HG03139 (cell line): ENCODE data around the gene PLA2G4A.

Experiments used
- ATAC-seq: cut with Tn5 transposase; IDR thresholded peaks from one replicate; pipeline ENCODE4 v1.9.1; 2021; ENCODE audit not compliant: unreplicated experiment

The PLA2G4A gene

DNA sequence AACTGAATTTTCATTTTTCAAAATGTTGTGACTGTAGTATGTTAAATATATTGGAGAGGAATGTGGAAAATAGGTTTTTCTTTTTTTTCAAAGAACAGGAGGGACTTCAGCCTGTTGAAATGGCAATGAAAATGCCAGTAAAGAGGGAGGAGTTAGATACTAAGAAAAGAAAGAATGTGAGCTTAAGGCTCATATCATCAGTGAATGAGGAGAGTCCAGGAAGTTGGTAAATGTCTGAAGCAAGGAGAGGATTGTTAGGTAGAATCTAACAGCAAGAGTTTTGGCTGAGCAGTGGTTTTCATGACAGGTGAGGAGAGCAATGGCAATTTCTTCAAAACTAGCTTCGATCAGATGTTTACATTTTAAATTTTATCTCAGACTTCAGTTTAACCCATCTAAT is 43.0 kb downstream of the PLA2G4A start:
- ATAC-seq = no peak

DNA sequence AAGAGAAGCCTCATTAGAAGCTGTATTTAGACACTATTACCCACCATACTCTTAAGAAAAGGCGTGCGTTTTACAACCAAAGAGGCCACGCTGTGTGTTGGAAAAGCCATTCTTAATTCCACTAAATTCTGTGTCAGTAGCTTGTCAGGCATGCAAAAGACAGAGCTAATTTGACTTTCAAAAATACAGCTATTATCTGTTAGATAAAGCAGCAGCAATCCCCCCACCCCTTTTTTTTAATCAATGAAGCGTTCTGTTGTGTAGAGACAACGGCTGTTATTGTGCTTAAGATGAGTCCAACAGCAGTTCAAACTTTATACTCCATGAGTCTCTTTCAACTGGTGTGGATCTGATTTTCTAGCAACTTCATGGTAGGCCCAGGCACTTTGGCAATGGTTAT is 43.5 kb downstream of the PLA2G4A start:
- no peak for ATAC-seq

DNA sequence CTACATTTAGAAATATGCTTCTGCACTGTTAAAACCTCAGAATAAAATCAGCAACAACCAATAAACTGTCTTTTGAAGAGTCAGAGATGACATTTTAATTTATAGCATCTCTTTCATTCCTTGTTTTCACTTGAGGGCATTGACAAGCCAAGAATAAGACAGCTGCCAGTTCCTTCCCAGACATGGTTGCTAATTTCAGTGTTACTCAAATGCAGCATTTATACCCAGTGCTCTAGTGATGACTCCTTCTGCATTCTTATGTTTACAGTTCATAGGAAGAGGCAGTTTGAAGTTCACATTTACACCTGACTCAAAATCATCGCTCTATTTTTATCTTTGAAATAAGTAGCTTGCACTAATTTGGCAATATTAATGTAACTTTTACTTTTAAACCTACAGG is 44.9 kb downstream of the PLA2G4A start:
- no peak for ATAC-seq

GRCh38 chr1:186875896-186876835 is 47.4 kb downstream of the PLA2G4A start:
- no peak for ATAC-seq

DNA sequence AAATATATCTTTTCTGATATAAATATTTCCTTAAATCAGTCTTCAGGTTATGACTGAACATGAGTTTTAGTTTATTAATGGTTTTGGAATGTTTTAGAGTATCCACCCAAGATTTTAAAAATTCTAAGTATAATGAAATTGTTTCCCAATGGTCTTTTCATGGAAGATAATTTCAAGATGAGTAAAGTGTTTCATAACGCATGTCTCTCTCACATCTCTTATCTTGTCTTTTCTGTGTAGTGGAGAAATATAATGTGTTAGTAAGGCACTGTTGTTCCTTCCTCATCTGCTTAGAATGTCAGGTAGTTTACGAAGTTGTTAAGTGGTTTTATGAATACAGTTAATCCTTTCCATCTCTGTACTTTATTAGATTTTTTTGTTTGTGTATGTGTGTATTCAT is 49.6 kb downstream of the PLA2G4A start:
- ATAC-seq = no peak

DNA sequence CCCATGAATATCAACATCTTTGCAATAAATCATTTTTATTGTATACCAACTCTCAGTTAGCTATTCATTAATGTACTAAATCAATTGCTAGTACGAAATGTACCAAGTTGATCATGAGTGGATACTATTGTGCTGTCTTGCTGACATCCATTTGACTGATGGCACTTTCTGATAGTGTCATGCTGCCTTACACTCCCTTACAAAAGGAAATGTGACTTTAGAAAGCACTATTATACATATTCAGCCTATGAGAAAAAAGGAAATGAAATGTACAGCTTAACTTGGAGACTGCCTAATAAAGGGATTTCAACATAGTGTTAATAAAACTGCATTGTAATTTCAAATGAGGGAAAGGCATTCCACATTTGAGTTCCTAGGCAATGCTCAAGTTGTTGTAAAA is 52.2 kb downstream of the PLA2G4A start:
- ATAC-seq = no peak

DNA sequence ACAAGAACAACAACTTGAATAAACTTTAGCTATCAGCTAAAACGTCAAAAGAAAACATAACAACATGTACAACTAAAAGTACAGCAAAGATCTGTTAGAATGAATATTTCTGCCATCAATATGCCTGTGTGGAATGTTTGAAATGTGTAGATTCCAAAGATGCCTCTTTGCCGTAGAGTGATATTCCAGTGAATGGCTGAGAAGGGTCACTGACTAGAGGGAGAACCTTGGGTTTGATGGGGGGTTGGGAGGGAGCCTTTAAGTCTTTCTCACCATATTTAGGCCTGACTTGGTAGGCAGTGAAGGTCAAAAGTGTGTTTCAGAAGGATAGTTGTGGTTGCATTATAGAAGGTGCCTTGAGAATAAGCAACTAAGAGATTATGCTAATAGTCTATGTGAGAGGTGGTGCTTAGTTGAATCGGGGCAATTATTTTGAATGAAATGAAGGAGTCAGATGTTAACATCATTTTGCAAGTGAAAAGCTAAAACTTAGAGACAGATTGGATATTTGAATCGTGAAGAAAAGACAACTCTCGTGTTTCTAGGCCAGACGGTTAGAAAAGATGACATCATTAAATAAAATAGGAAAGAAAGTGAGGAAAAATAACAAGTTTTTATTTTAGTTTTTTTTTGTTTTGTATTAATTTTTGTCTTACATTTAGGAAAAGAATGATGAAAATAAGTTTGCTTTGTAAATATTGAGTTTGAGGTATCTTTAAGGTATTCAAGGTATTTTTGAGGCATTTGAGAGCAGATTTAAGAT is 53.8 kb downstream of the PLA2G4A start:
- no peak for ATAC-seq

DNA sequence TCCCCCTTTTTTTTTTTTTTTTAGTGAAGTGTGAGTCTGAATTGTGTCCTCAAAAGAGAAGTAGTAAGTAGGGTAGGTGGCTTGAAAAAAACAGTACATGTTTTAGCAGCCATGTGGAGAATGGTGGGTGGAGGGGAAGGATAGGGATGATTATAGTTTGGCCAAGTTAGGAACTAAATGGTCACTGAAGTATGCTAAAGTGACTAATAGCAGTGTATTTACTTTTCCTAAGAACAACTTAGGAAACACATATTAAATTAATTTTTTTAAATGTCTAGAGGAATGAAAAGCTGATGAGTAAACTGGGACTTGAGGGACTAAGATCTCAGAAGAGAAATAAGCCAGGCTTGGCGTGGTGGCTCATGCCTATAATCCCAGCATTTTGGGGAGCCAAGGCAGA is 55.5 kb downstream of the PLA2G4A start:
- no peak for ATAC-seq

DNA sequence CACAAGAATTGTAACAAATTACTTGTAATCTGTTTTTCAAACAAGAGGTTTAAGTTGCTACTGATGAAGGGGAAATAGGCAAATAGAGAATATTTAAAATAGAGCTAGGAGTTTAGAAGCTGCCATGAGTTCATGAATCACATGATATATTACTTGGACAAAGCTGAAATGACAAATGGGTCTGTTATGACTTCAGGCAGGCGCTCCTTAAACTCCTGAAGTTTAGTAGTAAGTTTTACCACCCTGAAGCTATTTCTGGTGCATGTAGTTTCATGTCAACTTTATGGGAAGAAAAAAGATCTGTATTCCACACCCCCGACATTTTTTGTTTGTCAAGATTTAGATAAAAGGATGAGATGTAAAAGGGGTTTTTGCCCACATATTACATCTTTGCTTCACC is 58.5 kb downstream of the PLA2G4A start:
- no peak for ATAC-seq

DNA sequence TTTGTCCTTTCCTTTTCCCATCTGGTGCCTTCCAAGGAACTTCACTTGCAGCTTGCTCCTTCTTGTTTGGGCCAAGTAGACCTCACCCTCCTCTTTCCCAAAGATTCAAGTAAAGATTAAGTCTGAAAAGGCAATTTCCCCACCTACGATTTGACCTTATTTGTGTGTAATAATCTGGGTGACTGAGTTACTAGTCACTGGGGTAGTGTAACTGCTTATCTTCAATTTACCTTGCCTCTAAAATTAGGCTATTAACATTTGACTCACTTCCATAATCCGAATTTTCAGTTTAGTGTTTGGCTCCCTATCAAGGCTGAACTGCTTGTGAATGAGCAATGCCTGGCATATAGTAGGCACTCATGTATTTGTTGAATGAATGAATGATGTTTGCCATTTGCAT is 59.6 kb downstream of the PLA2G4A start:
- ATAC-seq = no peak

DNA sequence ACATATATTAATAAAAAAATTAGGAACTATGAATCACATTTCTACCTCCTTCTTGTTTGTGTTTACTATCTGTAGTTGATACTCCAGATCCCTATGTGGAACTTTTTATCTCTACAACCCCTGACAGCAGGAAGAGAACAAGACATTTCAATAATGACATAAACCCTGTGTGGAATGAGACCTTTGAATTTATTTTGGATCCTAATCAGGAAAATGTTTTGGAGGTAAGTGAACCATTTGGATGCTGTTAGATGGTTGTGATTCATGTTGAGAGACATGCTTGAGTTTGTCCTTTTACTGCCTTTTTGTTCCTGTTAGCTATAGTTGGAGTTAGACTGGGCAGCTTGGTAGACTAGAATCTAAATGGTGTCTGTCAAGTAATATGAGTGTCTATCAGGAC is 64.2 kb downstream of the PLA2G4A start:
- ATAC-seq = no peak

GRCh38 chr1:186894415-186894814 is 65.7 kb downstream of the PLA2G4A start:
- ATAC-seq = no peak

DNA sequence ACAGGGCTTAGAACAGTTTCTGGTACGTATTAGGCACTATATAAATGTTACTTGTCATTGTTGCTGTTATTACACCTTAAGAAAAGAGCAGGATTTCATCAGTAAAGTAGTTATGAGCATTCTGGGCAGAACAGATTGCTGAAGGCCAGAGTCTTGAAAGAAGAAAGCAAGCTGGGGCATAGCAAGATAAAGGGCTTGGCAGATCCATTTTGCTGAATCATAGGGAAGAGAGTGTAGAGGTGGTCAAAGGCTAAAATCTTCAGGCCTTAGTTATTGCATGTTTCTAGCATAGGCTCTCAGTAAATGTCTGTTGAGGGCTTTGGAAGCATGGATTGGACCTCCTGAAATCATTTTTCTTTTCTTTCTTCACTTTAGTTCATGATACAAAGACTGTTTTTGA is 67.5 kb downstream of the PLA2G4A start:
- no peak for ATAC-seq

DNA sequence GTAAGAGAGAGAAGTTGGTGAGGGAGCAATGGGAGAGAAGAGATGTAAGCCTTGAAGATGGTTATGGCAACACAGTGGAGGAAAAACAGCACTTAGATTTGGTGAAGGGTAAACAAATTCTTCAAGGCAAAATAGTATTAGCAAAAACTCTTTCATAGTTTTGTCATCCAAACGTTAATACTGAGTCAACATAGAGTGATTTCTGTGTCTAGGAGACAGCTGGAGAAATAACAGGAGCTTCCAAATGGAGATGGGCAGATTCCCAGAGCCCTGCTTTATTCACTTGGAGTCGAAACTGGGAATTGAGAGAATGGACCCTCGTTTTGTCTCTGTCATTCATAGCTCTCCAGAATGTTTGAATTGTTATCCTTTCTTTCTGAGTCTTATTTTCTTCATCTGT is 68.3 kb downstream of the PLA2G4A start:
- ATAC-seq = no peak

GRCh38 chr1:186899577-186899976 is 70.8 kb downstream of the PLA2G4A start:
- ATAC-seq = peak; percentile 88

DNA sequence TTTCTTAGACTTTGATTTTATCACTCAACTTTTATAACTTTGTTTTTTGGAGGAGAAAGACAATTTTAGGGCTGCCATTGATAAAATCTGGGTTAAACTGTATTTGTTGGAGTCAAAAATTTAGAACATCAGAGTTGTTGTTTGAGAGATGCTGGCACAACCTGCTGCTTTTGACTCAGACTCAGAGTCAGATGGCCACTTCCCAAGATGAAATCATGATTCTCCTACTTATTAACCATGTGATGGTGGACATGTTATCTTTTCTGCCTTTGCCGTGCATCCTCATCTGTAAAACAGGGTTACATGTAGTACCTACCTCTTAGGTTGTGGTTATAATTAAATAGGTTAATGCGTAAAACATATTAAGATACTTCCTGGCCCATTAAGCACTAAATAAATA is 71.2 kb downstream of the PLA2G4A start:
- ATAC-seq = no peak

DNA sequence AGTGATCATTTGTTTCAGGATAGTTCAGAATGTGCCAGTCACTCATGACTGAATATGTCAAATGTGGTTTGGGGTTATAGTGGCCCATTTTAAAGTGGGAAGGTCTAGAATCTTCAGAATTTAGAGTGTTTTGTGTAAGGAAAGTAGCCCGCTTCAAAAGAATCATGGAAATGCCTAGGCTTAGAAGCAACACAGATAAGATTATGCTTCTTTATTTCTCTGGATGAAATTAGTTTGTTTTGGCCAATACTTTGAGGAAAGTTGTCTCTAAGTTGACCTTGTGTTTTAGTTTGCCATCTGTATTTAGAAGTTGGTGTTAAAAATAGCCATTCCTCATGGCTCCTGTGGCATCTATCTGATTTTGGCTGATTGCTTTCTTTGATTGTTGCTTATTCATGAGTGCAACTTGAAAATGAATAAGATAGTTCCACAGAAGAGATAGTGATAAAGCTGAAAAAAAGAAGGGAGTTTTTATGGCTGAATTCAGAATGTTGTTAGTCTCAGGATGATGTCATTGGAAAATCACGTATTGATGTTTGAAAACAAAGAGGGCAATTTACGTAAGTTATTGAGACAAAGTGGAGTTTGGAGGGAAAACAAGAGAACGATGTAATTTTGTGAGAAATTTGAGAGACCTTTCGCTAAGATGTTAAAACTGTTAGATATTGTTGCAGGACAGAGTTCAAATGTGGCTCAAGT is 71.9 kb downstream of the PLA2G4A start:
- ATAC-seq = no peak

GRCh38 chr1:186901631-186902030 is 72.9 kb downstream of the PLA2G4A start:
- ATAC-seq = no peak

GRCh38 chr1:186903374-186904136 is 74.8 kb downstream of the PLA2G4A start:
- no peak for ATAC-seq

DNA sequence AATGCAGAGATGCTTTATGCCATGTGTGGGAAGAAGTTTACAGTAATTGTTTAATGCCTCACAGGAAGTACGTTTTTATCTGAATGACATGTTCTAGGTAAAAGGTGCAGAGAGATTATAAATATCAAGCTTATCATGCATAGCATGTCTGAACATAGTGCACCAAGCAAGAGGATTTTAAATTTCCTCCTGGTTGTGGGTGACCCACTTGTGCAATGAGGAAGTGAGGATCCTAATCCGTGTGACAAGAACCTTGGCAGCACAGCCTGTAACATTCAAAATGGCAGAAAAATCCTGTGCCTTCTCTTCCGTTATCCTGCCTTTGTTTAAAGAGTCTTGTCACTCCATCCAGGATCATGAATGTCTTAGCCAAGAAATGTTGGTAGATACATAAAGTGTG is 75.6 kb downstream of the PLA2G4A start:
- ATAC-seq = no peak

DNA sequence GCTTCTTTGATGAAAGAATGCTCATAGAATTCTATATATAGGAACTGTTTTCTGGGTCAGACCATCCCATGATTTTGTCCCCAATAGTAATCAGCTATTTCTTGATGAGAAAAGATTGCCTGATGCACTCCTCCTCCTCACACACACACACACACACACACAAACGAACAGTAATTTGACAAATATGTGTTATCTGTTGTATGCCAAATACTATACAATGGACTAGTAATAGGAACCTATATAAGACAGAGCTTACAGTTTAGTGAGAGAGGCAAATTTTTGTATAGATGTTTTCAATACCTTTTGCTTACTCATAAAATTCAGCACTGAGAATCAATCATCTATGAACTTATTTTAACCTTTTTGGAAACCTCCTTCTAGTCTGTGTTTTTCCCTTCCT is 76.8 kb downstream of the PLA2G4A start:
- no peak for ATAC-seq
